ENCODE results near the gene HCFC2. TPM values are rescaled to one million over a fixed set of nuclear protein-coding genes. Genes with fewer than 3 reads are reported as not detected.
"Not testable (repeated sequence)": the region's sequence is repeated elsewhere in the genome, so short reads cannot be mapped to it uniquely, and the experiment has no call there.

The HCFC2 gene
- total RNA-seq (2014; rRNA removed; shearing (Covaris generic)): 10.3 and 15.1 TPM in 2 replicates

GRCh38 chr12:104064031-104064841 lies at the start of gene HCFC2:
Gene HCFC2, plus strand, starts transcription at chr12:104064531. Its CDS starts 30 bp downstream, at chr12:104064561.
- DNase-seq (ENCODE audit: low read depth): peak; percentile 93

- not testable (repeated sequence) for DNase-seq (ENCODE audit: low read depth)
These were observed 42.5 kb upstream of the HCFC2 start for GRCh38 chr12:104021862-104022261.

GRCh38 chr12:104022786-104023185 lies 41.5 kb upstream of the HCFC2 start:
- DNase-seq (ENCODE audit: low read depth): no peak

- DNase-seq (ENCODE audit: low read depth): no peak
These were observed 40.6 kb upstream of the HCFC2 start for GRCh38 chr12:104023710-104024109.

- DNase-seq (ENCODE audit: low read depth): no peak
These were observed 40.0 kb upstream of the HCFC2 start for GRCh38 chr12:104024348-104024747.

- DNase-seq (ENCODE audit: low read depth): no peak
These were observed 38.6 kb upstream of the HCFC2 start for GRCh38 chr12:104025771-104026170.

- DNase-seq (ENCODE audit: low read depth): no peak
These were observed 37.3 kb upstream of the HCFC2 start for GRCh38 chr12:104026841-104027599.

GRCh38 chr12:104030596-104030995 lies 33.7 kb upstream of the HCFC2 start:
- DNase-seq (ENCODE audit: low read depth): not testable (repeated sequence)

- DNase-seq (ENCODE audit: low read depth): not testable (repeated sequence)
These were observed 28.2 kb upstream of the HCFC2 start for GRCh38 chr12:104036143-104036542.

GRCh38 chr12:104039769-104040168 lies 24.6 kb upstream of the HCFC2 start:
- DNase-seq (ENCODE audit: low read depth): not testable (repeated sequence)

- no peak for DNase-seq (ENCODE audit: low read depth)
These were observed 21.8 kb upstream of the HCFC2 start for GRCh38 chr12:104042580-104042979.

GRCh38 chr12:104044158-104044557 lies 20.2 kb upstream of the HCFC2 start:
- no peak for DNase-seq (ENCODE audit: low read depth)

GRCh38 chr12:104046306-104046705 lies 18.0 kb upstream of the HCFC2 start:
- no peak for DNase-seq (ENCODE audit: low read depth)

- DNase-seq (ENCODE audit: low read depth): no peak
These were observed 16.2 kb upstream of the HCFC2 start for GRCh38 chr12:104048162-104048561.

- DNase-seq (ENCODE audit: low read depth): no peak
These were observed 15.5 kb upstream of the HCFC2 start for GRCh38 chr12:104048811-104049210.

GRCh38 chr12:104049278-104049902 lies 14.9 kb upstream of the HCFC2 start:
- DNase-seq (ENCODE audit: low read depth): peak; percentile 29

- DNase-seq (ENCODE audit: low read depth): peak; percentile 70
These were observed 14.4 kb upstream of the HCFC2 start, which contains the start of gene GLT8D2 for GRCh38 chr12:104049903-104050356. Gene GLT8D2, minus strand, starts transcription at chr12:104050187. Its CDS starts 30,539 bp downstream, at chr12:104019648.

- DNase-seq (ENCODE audit: low read depth): no peak
These were observed 13.9 kb upstream of the HCFC2 start for GRCh38 chr12:104050436-104050835.

- no peak for DNase-seq (ENCODE audit: low read depth)
These were observed 9.5 kb upstream of the HCFC2 start for GRCh38 chr12:104054681-104055346.

GRCh38 chr12:104055686-104056388 lies 8.5 kb upstream of the HCFC2 start:
- DNase-seq (ENCODE audit: low read depth): no peak

GRCh38 chr12:104056419-104056972 lies 7.8 kb upstream of the HCFC2 start:
- no peak for DNase-seq (ENCODE audit: low read depth)
